GM12878 (cell line): ENCODE results near the gene TRMT10C. TPM values are rescaled to one million over a fixed set of nuclear protein-coding genes. Genes with fewer than 3 reads are reported as not detected.

Source experiments
- CHD2 ChIP-seq: IDR thresholded peaks from 2 replicates; pipeline ENCODE4 v1.6.1; 2011; ENCODE audit warnings: low read depth, low read length, improper control_type of control experiment, borderline replicate concordance
- FOS ChIP-seq: IDR thresholded peaks from 3 replicates; pipeline ENCODE4 v1.6.1; 2011; ENCODE audit warnings: borderline replicate concordance; ENCODE audit not compliant: insufficient read length; ENCODE audit errors: extremely low read depth
- FOXK2 ChIP-seq: fragments of 450-650 bp; IDR thresholded peaks from 2 replicates; pipeline ENCODE4 v1.6.1; 2017; ENCODE audit warnings: mild to moderate bottlenecking, moderate library complexity
- HDAC6 ChIP-seq: fragments of 200-600 bp; sonication (generic); IDR thresholded peaks from one replicate; pipeline ENCODE4 v1.8.0; 2017; ENCODE audit warnings: antibody characterized with exemption; ENCODE audit not compliant: unreplicated experiment
- KAT2A ChIP-seq: conservative IDR thresholded peaks from 2 replicates; pipeline ENCODE4 v1.6.1; 2011; ENCODE audit warnings: low read depth, low read length; ENCODE audit not compliant: control insufficient read depth
- KLF5 ChIP-seq: fragments of 450-650 bp; IDR thresholded peaks from 2 replicates; pipeline ENCODE4 v1.6.1; 2014; ENCODE audit warnings: mild to moderate bottlenecking; ENCODE audit not compliant: partially characterized antibody
- MAX ChIP-seq: IDR thresholded peaks from 2 replicates; pipeline ENCODE4 v1.6.1; 2012; ENCODE audit warnings: low read depth, low read length, improper control_type of control experiment
- MLLT1 ChIP-seq: fragments of 450-650 bp; IDR thresholded peaks from 2 replicates; pipeline ENCODE4 v1.6.1; 2016; ENCODE audit warnings: mild to moderate bottlenecking
- MTA2 ChIP-seq: fragments of 450-650 bp; IDR thresholded peaks from 2 replicates; pipeline ENCODE4 v1.6.1; 2016; ENCODE audit warnings: low read depth, mild to moderate bottlenecking, moderate library complexity
- MYB ChIP-seq: fragments of 150-350 bp; IDR thresholded peaks from 2 replicates; pipeline ENCODE4 v1.6.1; 2014; ENCODE audit warnings: mild to moderate bottlenecking, low read depth, low read length, borderline replicate concordance
- POLR2AphosphoS5 ChIP-seq: IDR thresholded peaks from 2 replicates; pipeline ENCODE4 v1.6.1; 2011; ENCODE audit warnings: mild to moderate bottlenecking, low read length, inconsistent platforms
- RAD21 ChIP-seq: IDR thresholded peaks from 2 replicates; pipeline ENCODE4 v1.6.1; 2011; ENCODE audit warnings: mild to moderate bottlenecking, low read depth, low read length, moderate library complexity; ENCODE audit not compliant: insufficient read depth
- RCOR1 ChIP-seq: conservative IDR thresholded peaks from 2 replicates; pipeline ENCODE4 v1.6.1; 2012; ENCODE audit warnings: low read depth, low read length, improper control_type of control experiment
- RFX5 ChIP-seq: IDR thresholded peaks from 2 replicates; pipeline ENCODE4 v1.6.1; 2011; ENCODE audit warnings: low read depth, low read length, improper control_type of control experiment
- RUNX3 ChIP-seq: IDR thresholded peaks from 2 replicates; pipeline ENCODE4 v1.6.1; 2012; ENCODE audit warnings: low read length, inconsistent platforms
- SIX5 ChIP-seq: IDR thresholded peaks from 2 replicates; pipeline ENCODE4 v1.6.1; 2011; ENCODE audit warnings: mild to moderate bottlenecking, low read depth, low read length, moderate library complexity; ENCODE audit not compliant: severe bottlenecking
- SREBF1 ChIP-seq: IDR thresholded peaks from 2 replicates; pipeline ENCODE4 v1.6.1; 2012; ENCODE audit warnings: mild to moderate bottlenecking, low read length
- STAT3 ChIP-seq: IDR thresholded peaks from 2 replicates; pipeline ENCODE4 v1.6.1; 2011; ENCODE audit warnings: low read depth, low read length, improper control_type of control experiment
- TAF1 ChIP-seq: IDR thresholded peaks from 2 replicates; pipeline ENCODE4 v1.6.1; 2011; ENCODE audit warnings: mild to moderate bottlenecking, low read depth, low read length, borderline replicate concordance
- TBL1XR1 ChIP-seq: IDR thresholded peaks from 2 replicates; pipeline ENCODE4 v1.6.1; 2012; ENCODE audit warnings: low read depth, low read length, improper control_type of control experiment
- USF2 ChIP-seq: IDR thresholded peaks from 2 replicates; pipeline ENCODE4 v1.6.1; 2011; ENCODE audit warnings: low read depth, low read length, improper control_type of control experiment, borderline replicate concordance
- YBX1 ChIP-seq: fragments of 450-650 bp; IDR thresholded peaks from 2 replicates; pipeline ENCODE4 v1.6.1; 2016; ENCODE audit warnings: antibody characterized with exemption
- polyA plus RNA-seq, 11 experiments: library from polyadenylated mRNA; depleted of rRNA in 4 of 11; unstranded in 6 of 11; stranded (reverse) in 5 of 11; fragments of >200 nt; fragmentation: Nextera tagmentation in 4 of 11; fragmentation: Illumina TruSeq in 1 of 11; extraction: Ambion mirVana in 4 of 11; extraction: Trizol in 1 of 11; gene quantifications; 1 replicate in 1 of 11; 2 replicates in 10 of 11; pipeline versions ENCODE4 v1.2.1 to v1.2.3, GENCODE V29; 2011 to 2016; ENCODE audit warnings: inconsistent platforms in 2 of 11, missing spikeins in 2 of 11, low read depth in 1 of 11
- total RNA-seq, 4 experiments: library from RNA; depleted of rRNA in 3 of 4; stranded (reverse); fragments of >200 nt in 3 of 4; fragmentation: Illumina TruSeq in 1 of 4; extraction: Trizol in 1 of 4; gene quantifications; 2 replicates each; pipeline versions ENCODE4 v1.2.1 to v1.2.3, GENCODE V29; 2013 to 2021
- TF ChIP-seq, protein P1 (sequence below): fragments of 450-650 bp; IDR thresholded peaks from 2 replicates; pipeline ENCODE4 v1.6.1; 2017; ENCODE audit warnings: mild to moderate bottlenecking
- TF ChIP-seq, protein P2 (sequence below): fragments of 450-650 bp; IDR thresholded peaks from 2 replicates; pipeline ENCODE4 v1.6.1; 2016; ENCODE audit warnings: mild to moderate bottlenecking
- TF ChIP-seq, protein P3 (sequence below): fragments of 450-650 bp; IDR thresholded peaks from 2 replicates; pipeline ENCODE4 v1.6.1; 2018; ENCODE audit warnings: borderline replicate concordance, mild to moderate bottlenecking; ENCODE audit not compliant: partially characterized antibody

TRMT10C gene
- total and polyA plus RNA-seq, 10 of the 15 experiments (the other 5 are each of a cell fraction or from before 2014, with no cell fraction given): 33.0 to 82.1 (median 47.1) TPM

DNA sequence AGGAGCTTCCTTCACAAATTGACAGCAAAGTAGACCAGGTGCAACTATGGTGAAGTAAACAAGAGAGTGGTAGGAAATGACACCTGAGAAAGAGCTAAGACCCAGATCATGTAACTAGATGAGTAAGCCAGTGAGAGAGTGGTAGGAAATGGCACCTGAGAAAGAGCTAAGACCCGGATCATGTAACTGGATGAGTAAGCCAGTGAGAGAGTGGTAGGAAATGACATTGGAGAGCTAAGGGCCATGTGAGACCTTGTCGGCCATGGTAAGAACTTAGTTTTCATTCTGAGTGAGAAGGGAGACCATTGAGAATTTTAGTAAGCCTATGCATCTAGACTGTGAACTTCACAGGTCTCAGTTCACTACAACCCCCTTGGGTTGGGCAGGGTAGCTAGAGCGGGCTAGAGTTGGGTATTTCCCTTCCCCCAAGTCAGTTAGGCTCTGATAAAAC is 43.2 kb upstream of the TRMT10C start (continued):
- TF ChIP-seq, protein P1, sequence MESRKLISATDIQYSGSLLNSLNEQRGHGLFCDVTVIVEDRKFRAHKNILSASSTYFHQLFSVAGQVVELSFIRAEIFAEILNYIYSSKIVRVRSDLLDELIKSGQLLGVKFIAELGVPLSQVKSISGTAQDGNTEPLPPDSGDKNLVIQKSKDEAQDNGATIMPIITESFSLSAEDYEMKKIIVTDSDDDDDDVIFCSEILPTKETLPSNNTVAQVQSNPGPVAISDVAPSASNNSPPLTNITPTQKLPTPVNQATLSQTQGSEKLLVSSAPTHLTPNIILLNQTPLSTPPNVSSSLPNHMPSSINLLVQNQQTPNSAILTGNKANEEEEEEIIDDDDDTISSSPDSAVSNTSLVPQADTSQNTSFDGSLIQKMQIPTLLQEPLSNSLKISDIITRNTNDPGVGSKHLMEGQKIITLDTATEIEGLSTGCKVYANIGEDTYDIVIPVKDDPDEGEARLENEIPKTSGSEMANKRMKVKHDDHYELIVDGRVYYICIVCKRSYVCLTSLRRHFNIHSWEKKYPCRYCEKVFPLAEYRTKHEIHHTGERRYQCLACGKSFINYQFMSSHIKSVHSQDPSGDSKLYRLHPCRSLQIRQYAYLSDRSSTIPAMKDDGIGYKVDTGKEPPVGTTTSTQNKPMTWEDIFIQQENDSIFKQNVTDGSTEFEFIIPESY: no peak
- TF ChIP-seq STAT3 (no peak), MAX (no peak), MYB (no peak), HDAC6 (no peak), RCOR1 (no peak), RFX5 (no peak), KLF5 (no peak), TAF1 (peak; percentile 46; the same call in 1 of the 2 replicates), CHD2 (no peak), FOS (no peak), FOXK2 (no peak; the same call in 1 of the 2 replicates), RUNX3 (peak; percentile 91), TBL1XR1 (peak; percentile 52; the same call in 1 of the 2 replicates), USF2 (no peak), SREBF1 (no peak), KAT2A (no peak), YBX1 (no peak), SIX5 (peak; percentile 3), MTA2 (peak; percentile 66), RAD21 (no peak), MLLT1 (no peak), POLR2AphosphoS5 (peak; percentile 52; the same call in 1 of the 2 replicates)
- TF ChIP-seq, protein P2, sequence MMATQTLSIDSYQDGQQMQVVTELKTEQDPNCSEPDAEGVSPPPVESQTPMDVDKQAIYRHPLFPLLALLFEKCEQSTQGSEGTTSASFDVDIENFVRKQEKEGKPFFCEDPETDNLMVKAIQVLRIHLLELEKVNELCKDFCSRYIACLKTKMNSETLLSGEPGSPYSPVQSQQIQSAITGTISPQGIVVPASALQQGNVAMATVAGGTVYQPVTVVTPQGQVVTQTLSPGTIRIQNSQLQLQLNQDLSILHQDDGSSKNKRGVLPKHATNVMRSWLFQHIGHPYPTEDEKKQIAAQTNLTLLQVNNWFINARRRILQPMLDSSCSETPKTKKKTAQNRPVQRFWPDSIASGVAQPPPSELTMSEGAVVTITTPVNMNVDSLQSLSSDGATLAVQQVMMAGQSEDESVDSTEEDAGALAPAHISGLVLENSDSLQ: peak; percentile 56
- TF ChIP-seq, protein P3, sequence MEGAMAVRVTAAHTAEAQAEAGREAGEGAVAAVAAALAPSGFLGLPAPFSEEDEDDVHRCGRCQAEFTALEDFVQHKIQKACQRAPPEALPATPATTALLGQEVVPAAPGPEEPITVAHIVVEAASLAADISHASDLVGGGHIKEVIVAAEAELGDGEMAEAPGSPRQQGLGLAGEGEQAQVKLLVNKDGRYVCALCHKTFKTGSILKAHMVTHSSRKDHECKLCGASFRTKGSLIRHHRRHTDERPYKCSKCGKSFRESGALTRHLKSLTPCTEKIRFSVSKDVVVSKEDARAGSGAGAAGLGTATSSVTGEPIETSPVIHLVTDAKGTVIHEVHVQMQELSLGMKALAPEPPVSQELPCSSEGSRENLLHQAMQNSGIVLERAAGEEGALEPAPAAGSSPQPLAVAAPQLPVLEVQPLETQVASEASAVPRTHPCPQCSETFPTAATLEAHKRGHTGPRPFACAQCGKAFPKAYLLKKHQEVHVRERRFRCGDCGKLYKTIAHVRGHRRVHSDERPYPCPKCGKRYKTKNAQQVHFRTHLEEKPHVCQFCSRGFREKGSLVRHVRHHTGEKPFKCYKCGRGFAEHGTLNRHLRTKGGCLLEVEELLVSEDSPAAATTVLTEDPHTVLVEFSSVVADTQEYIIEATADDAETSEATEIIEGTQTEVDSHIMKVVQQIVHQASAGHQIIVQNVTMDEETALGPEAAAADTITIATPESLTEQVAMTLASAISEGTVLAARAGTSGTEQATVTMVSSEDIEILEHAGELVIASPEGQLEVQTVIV: no peak
